HCT116 (cell line): Measurements from ENCODE around the gene SDC1.

ENCODE experiments used
- ELF1 ChIP-seq: IDR thresholded peaks from 2 replicates; pipeline ENCODE4 v1.6.1; 2012; ENCODE audit warnings: low read depth, borderline replicate concordance
- EZH2 ChIP-seq: fragments of 200-600 bp; sonication (generic); IDR thresholded peaks from 2 replicates; pipeline ENCODE4 v1.6.1; 2017; ENCODE audit warnings: antibody characterized with exemption, mixed run types
- EZH2phosphoT487 ChIP-seq: fragments of 200-600 bp; IDR thresholded peaks from 2 replicates; pipeline ENCODE4 v1.6.1; 2018; ENCODE audit warnings: antibody characterized with exemption, borderline replicate concordance
- POLR2AphosphoS5 ChIP-seq: IDR thresholded peaks from 2 replicates; pipeline ENCODE4 v1.6.1; 2011; ENCODE audit warnings: mild to moderate bottlenecking, low read depth, low read length, moderate library complexity
- SRF ChIP-seq: IDR thresholded peaks from 2 replicates; pipeline ENCODE4 v1.6.1; 2012; ENCODE audit warnings: low read depth
- TF ChIP-seq, protein P1 (sequence below), 3 experiments: fragments of 200-600 bp in 1 of 3; sonication (generic) in 1 of 3; IDR thresholded peaks in 2 of 3; conservative IDR thresholded peaks in 1 of 3; 2 replicates each; pipeline ENCODE4 v1.5.1; 2012 to 2017; ENCODE audit warnings: low read depth in 2 of 3, low read length in 2 of 3, antibody characterized with exemption in 1 of 3, borderline replicate concordance in 1 of 3, control low read depth in 1 of 3, mild to moderate bottlenecking in 1 of 3, mixed read lengths in 1 of 3, mixed run types in 1 of 3, moderate library complexity in 1 of 3; ENCODE audit not compliant: insufficient read depth in 1 of 3

DNA sequence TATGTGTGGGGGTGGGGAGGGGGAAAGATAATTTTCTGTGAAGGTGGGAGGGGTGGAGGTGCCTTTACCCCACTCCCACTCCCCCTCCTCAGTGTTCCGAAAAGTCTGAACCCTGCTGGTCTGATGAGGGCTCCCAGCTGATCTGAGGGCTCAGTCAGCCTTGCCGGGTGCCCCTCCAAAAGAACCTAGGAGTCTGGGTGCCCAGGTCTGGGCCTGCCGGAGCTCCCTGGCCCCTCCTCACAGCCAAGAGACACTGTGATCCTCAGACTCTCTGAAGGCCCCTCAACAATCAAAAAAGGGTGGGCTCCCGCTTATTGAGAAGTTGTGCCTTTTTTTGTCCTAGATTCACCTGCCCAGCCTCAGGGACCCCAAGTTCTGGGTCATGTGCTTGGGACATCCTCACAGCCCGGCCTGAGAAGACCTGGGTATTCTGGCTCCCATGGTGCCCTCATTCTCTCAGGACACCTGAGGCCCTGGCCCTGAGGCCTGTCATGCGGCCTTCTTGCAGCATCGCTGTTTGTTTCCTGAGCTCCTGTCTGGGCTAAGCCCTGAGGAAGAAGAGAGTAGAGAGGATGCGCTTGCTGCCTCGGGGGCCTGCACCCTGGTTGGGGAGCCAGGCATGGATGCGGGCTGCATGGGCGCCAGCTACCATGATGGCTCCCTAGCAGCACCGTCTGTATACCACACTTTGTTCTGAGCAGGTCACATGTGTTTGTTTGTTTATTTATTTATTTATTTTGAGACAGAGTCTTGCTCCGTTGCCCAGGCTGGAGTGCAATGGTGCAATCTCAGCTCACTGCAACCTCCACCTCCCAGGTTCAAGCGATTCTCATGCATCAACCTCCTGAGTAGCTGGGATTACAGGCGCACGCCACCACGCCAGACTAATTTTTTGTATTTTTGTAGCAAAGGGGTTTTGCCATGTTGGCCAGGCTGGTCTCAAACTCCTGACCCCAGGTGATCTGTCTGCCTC is 44.0 kb downstream of the SDC1 start:
- TF ChIP-seq POLR2AphosphoS5, result no peak
- no peak for TF ChIP-seq SRF
- no peak for TF ChIP-seq ELF1
- no peak for TF ChIP-seq EZH2
- TF ChIP-seq, protein P1, sequence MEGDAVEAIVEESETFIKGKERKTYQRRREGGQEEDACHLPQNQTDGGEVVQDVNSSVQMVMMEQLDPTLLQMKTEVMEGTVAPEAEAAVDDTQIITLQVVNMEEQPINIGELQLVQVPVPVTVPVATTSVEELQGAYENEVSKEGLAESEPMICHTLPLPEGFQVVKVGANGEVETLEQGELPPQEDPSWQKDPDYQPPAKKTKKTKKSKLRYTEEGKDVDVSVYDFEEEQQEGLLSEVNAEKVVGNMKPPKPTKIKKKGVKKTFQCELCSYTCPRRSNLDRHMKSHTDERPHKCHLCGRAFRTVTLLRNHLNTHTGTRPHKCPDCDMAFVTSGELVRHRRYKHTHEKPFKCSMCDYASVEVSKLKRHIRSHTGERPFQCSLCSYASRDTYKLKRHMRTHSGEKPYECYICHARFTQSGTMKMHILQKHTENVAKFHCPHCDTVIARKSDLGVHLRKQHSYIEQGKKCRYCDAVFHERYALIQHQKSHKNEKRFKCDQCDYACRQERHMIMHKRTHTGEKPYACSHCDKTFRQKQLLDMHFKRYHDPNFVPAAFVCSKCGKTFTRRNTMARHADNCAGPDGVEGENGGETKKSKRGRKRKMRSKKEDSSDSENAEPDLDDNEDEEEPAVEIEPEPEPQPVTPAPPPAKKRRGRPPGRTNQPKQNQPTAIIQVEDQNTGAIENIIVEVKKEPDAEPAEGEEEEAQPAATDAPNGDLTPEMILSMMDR (IDR thresholded peaks at IDR 0.05 in 2 of 3, conservative IDR thresholded peaks at IDR 0.05 in 1 of 3; ENCODE audit: borderline replicate concordance in 1 of 3, insufficient read depth in 1 of 3, low read depth in 2 of 3, low read length in 2 of 3), result no peak
- no peak for TF ChIP-seq EZH2phosphoT487
